ENCODE measurements around the gene HACD2. TPM values are rescaled to one million over a fixed set of nuclear protein-coding genes. Genes with fewer than 3 reads are reported as not detected.

Gene HACD2
- total RNA-seq, 1 donor from 2014 or later = 23.5 TPM

- DNase-seq = no peak
These were observed 138.2 kb downstream of the HACD2 start for GRCh38 chr3:123446610-123447109.

GRCh38 chr3:123446210-123446609 is 138.6 kb downstream of the HACD2 start:
- no peak for DNase-seq

DNA sequence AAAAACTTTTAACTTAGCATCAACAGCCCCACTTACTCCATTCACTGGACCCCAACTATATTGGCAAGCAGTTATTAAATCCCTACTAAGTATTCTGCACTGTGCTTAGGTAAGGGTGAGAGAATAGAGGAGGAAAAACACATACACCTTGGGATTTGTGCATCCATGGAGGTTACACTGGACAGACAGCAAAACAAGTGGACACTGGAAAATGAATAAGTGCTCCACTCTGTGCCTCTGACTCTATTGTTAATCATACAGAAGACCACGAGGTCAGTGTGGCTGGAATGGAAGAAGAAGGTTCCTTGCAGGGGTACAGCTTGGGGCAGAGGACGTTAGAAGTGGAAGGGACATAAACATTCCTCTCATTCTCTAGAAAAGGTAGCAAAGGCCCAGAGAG is 139.2 kb downstream of the HACD2 start:
- DNase-seq = no peak

GRCh38 chr3:123444744-123445143 is 140.1 kb downstream of the HACD2 start:
- no peak for DNase-seq

- DNase-seq = peak; percentile 60
These were observed 140.8 kb downstream of the HACD2 start for GRCh38 chr3:123444023-123444422.

GRCh38 chr3:123442908-123443307 is 141.9 kb downstream of the HACD2 start:
- no peak for DNase-seq

GRCh38 chr3:123442125-123442524 is 142.7 kb downstream of the HACD2 start:
- DNase-seq = no peak

Other genes starting within 250 kb of the HACD2 start
- 11.1 TPM for gene ADCY5, start 136.0 kb downstream of the HACD2 start, total RNA-seq